GM19324 (cell line): ENCODE measurements around the gene ACIN1.
"Not testable (repeated sequence)": the region's sequence is repeated elsewhere in the genome, so short reads cannot be mapped to it uniquely, and the experiment has no call there.

ENCODE experiments used
- ATAC-seq: cut with Tn5 transposase; IDR thresholded peaks from one replicate; pipeline ENCODE4 v1.9.1; 2021; ENCODE audit warnings: mild to moderate bottlenecking, moderate library complexity; ENCODE audit not compliant: unreplicated experiment, low FRiP score

Gene ACIN1

DNA sequence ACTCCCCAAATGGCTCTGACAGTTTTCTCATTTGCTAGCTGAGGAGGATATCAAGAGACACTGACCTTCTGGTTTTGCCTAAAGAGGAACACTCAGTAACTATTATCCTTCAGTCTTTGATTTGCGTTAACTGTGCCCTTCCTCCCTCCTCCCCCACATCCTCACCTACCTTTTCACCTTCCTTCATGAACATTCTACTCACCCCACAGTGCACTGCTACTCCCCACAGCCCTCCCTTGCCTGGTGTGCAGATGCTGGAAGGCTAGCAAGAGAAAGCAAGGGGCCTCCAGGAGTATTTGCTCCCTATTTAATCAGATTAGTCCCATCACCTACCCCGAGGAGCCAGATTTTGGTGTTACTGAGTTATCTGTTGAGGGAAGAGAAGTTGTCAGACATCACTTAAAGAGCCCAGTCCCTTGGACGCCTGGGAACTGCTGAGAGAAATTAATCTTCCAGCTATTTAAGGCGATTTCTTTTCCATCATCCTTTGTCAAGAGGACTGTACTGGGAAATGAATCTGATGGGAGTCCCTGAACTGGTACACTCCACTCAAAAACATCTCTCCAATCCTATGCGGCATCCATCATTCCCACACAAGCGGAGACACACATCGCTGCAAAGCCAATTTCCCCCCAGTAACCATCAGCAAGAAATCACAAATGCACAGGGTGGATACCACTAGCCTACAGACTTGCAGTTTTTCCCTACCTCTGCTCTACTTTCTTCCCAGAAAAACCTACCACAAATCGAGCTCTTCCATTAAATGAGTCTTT, 71.7 kb downstream of the ACIN1 start:
- no peak for ATAC-seq

- ATAC-seq: no peak
Measured at GRCh38 chr14:23021889-23022442, 73.0 kb downstream of the ACIN1 start.

GRCh38 chr14:23021434-23021833, 73.5 kb downstream of the ACIN1 start:
- no peak for ATAC-seq

DNA sequence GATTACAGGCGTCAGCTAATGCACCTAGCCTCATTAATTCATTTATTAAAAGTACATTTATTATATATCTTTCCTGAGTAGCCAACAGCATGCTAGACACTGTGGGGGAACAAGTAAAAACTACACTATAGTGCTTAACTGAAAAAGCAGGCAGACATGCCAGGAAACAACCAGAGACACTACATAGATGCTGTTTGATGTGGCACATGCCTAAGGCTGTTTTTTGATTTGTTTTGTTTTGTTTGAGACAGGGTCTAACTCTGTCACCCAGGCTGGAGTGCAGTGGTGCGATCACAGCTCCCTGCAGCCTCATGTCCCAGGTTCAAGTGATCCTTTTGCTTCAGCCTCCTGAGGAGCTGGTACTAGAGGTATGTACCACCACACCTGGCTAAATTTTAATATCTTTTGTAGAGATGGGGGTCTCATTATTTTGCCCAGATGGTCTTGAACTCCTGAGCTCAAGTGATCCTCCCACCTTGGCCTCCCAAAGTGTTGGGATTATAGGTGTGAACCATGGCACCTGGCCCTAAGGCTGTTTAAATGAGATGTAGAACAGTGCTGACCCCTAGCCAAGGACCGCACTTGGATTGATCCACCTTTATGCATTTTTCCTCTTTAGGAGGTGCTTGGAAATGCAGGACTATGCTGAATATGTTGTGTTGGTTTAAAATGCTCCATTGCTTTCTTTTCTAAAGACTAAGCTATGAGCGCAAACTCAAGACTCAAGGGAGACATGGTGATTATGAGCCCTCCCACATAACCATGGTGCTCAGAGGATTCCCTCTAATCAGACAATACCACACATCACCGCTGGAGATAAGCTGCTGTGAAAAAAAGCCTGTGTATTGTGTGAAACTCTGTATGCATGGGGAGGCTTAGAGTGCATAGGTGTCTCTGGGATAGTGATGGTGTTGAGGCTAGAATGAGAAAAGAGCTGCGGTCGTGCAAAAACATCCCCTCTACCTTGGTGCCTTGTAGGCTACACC, 74.5 kb downstream of the ACIN1 start:
- ATAC-seq: no peak

DNA sequence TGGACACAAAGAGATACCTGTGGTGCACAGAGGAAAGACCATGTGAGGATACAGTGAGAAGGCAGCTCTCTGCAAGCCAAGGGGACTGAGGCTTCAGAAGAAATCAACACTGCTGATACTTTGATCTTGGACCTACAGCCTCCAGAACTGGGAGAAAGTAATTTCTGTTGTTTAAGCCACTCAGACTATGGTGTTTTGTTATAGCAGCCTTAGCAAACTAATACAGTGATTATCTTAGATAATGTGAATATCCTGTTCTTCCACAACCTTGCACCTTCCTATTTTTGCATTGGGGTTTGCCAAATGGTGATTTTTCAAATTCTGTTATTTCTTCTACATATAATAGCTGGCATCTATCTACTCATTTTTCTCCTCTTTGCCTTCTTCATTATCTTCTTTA, 76.8 kb downstream of the ACIN1 start:
- no peak for ATAC-seq

GRCh38 chr14:23017091-23017490, 77.8 kb downstream of the ACIN1 start:
- no peak for ATAC-seq

GRCh38 chr14:23015618-23016017, 79.3 kb downstream of the ACIN1 start:
- no peak for ATAC-seq

GRCh38 chr14:23013749-23014054, 81.2 kb downstream of the ACIN1 start:
- not testable (repeated sequence) for ATAC-seq

DNA sequence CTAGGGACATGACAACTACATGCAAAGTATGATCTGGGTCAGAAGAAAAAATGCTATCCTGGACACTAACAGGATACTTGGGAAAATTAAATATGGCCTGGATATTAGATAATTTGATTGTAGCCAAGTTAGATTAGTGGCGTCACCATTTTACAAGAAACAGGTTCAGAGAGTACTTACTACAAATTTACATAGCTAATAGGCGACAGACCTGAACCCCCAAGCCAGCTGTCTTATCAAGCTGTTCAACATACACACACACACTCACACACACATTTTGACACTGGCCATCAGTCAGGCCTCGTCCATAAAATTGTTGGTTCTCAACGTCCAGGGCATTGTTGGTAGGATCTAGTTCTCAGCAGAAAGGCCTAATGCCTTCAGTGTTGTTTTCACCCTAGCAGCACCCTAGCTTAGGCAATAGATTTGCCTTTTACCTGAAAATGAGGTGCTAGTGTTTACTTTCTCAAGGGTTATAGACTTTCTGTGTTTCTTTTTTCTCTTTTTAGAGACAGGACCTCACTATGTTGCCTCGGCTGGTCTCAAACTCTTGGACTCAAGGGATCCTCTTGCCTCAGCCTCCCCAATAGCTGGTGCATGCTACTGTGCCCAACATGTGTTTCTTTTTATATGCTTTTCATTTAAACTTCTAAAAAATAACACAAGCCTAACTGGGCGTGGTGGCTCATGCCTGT, 81.7 kb downstream of the ACIN1 start:
- ATAC-seq: no peak

- peak; percentile 33 for ATAC-seq
Measured at GRCh38 chr14:23009939-23010726, 84.8 kb downstream of the ACIN1 start, which contains the start of gene C14orf93. Gene C14orf93, minus strand, starts transcription at chr14:23010143. Its CDS starts 11,120 bp downstream, at chr14:22999023.

GRCh38 chr14:23009483-23009938, 85.4 kb downstream of the ACIN1 start:
- ATAC-seq: no peak

DNA sequence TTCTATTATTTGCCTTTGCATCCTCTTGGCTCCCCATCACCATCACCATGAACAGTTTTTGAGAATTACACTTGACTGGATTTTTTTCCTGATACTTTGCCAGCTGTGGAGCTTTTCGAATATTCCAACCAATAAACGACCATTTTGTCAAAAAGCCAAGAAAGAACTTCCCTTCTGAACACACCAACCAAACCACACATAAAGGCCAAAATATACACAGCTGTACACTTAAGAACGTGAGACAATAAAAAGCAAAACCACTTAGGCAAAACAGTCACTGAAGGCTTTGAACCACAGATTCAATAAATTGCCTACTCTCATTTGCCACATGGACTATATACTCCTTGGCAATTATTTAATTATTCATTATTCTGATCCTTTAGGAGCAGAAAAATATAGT, 86.1 kb downstream of the ACIN1 start:
- ATAC-seq: no peak
